SK-N-SH (cell line): ENCODE measurements around the gene PRMT3.

Source experiments
- CHD2 ChIP-seq: fragments of 150-350 bp; IDR thresholded peaks from 2 replicates; pipeline ENCODE4 v1.6.1; 2018; ENCODE audit warnings: low read length; ENCODE audit not compliant: partially characterized antibody
- YY1 ChIP-seq: IDR thresholded peaks from 2 replicates; pipeline ENCODE4 v1.4.0; 2012; ENCODE audit warnings: low read depth, mild to moderate bottlenecking
- TF ChIP-seq, protein P1 (sequence below): fragments of 200-600 bp; sonication (generic); IDR thresholded peaks from 2 replicates; pipeline ENCODE4 v1.6.1; 2017; ENCODE audit warnings: antibody characterized with exemption, mild to moderate bottlenecking, moderate library complexity

DNA sequence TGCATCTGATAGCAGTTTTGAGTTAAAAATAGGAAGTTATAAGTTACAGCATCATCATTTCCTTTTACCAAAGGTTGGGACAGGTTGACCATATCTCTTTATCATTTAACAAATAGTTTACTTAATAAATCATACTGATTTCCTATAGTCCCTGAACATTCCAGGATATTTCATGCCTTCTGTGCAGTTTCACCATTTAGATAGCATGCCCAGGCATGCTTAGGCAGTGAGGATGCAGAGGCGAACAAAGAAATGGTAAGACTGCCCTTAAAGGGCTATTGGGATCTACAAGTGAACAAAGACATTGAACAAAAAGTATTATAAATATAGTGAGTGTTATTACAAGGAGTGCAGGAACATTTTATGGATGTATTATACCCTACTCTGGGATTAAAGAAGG is 96.4 kb downstream of the PRMT3 start:
- no peak for TF ChIP-seq YY1
- TF ChIP-seq, protein P1, sequence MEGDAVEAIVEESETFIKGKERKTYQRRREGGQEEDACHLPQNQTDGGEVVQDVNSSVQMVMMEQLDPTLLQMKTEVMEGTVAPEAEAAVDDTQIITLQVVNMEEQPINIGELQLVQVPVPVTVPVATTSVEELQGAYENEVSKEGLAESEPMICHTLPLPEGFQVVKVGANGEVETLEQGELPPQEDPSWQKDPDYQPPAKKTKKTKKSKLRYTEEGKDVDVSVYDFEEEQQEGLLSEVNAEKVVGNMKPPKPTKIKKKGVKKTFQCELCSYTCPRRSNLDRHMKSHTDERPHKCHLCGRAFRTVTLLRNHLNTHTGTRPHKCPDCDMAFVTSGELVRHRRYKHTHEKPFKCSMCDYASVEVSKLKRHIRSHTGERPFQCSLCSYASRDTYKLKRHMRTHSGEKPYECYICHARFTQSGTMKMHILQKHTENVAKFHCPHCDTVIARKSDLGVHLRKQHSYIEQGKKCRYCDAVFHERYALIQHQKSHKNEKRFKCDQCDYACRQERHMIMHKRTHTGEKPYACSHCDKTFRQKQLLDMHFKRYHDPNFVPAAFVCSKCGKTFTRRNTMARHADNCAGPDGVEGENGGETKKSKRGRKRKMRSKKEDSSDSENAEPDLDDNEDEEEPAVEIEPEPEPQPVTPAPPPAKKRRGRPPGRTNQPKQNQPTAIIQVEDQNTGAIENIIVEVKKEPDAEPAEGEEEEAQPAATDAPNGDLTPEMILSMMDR = no peak
- no peak for TF ChIP-seq CHD2
